Measurements from ENCODE around the gene TSHZ2. TPM values are rescaled to one million over a fixed set of nuclear protein-coding genes. Genes with fewer than 3 reads are reported as not detected.

The TSHZ2 gene
- total RNA-seq, 1 experiment from 2014 or later = 0.20 TPM

DNA sequence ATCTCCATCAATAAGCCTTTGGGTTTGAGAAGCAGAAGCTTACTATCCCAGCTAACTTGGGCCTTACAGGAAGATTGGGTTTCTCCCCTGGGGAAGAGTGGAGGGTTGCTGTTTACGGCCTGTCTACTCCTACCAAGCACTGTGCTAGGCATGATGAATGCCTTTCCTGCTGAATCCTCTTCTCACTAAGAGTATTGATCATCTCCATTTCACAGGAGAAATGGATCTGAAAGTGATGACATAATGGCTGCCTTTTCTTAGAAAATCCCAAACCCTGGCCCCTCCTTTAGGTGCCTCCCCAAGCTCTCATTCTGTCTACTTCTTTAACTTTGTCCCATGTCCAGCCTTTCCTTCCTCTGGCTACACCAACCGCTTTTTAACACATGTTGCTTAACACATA, 66.1 kb downstream of the TSHZ2 start:
- DNase-seq (ENCODE audit: low spot score) (no peak), ATAC-seq (no peak)
- Mint-ChIP-seq H3K9me3 (no peaks in the 10 kb centered on the region), H3K4me3 (no peak overlapping the region), H3K27me3 (ENCODE audit: low read depth) (no peaks in the 10 kb centered on the region), H3K27ac (no peak overlapping the region), H3K4me1 (peaks cover 12% of the 10 kb centered on the region), H3K36me3 (no peaks in the 10 kb centered on the region)
- ChIA-PET CTCF (no interaction called here), POLR2A (no interaction called here)
- TF ChIP-seq JUN (CRISPR knock-in tag; IDR thresholded peaks at IDR 0.05) = no peak
- TF ChIP-seq, protein P1, sequence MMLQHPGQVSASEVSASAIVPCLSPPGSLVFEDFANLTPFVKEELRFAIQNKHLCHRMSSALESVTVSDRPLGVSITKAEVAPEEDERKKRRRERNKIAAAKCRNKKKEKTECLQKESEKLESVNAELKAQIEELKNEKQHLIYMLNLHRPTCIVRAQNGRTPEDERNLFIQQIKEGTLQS (CRISPR knock-in tag; conservative IDR thresholded peaks at IDR 0.05) = no peak
- no peak for TF ChIP-seq ZNF416 (CRISPR knock-in tag; IDR thresholded peaks at IDR 0.05)
- no peak for TF ChIP-seq ZNF396 (CRISPR knock-in tag; IDR thresholded peaks at IDR 0.05; ENCODE audit: borderline replicate concordance)
- TF ChIP-seq ATF1 (CRISPR knock-in tag; IDR thresholded peaks at IDR 0.05) = no peak
- TF ChIP-seq, protein P2, sequence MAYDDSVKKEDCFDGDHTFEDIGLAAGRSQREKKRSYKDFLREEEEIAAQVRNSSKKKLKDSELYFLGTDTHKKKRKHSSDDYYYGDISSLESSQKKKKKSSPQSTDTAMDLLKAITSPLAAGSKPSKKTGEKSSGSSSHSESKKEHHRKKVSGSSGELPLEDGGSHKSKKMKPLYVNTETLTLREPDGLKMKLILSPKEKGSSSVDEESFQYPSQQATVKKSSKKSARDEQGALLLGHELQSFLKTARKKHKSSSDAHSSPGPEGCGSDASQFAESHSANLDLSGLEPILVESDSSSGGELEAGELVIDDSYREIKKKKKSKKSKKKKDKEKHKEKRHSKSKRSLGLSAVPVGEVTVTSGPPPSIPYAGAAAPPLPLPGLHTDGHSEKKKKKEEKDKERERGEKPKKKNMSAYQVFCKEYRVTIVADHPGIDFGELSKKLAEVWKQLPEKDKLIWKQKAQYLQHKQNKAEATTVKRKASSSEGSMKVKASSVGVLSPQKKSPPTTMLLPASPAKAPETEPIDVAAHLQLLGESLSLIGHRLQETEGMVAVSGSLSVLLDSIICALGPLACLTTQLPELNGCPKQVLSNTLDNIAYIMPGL (CRISPR knock-in tag; IDR thresholded peaks at IDR 0.05) = no peak
- TF ChIP-seq TP53 (CRISPR knock-in tag; IDR thresholded peaks at IDR 0.05) = no peak
- no peak for TF ChIP-seq NR1H2 (CRISPR knock-in tag; IDR thresholded peaks at IDR 0.05)
- TF ChIP-seq, protein P3, sequence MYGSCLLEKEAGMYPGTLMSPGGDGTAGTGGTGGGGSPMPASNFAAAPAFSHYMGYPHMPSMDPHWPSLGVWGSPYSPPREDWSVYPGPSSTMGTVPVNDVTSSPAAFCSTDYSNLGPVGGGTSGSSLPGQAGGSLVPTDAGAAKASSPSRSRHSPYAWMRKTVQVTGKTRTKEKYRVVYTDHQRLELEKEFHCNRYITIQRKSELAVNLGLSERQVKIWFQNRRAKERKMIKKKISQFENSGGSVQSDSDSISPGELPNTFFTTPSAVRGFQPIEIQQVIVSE (CRISPR knock-in tag; IDR thresholded peaks at IDR 0.05; ENCODE audit: borderline replicate concordance) = no peak
- TF ChIP-seq SMAD3 (CRISPR knock-in tag; IDR thresholded peaks at IDR 0.05; ENCODE audit: borderline replicate concordance) = no peak
- TF ChIP-seq, protein P4, sequence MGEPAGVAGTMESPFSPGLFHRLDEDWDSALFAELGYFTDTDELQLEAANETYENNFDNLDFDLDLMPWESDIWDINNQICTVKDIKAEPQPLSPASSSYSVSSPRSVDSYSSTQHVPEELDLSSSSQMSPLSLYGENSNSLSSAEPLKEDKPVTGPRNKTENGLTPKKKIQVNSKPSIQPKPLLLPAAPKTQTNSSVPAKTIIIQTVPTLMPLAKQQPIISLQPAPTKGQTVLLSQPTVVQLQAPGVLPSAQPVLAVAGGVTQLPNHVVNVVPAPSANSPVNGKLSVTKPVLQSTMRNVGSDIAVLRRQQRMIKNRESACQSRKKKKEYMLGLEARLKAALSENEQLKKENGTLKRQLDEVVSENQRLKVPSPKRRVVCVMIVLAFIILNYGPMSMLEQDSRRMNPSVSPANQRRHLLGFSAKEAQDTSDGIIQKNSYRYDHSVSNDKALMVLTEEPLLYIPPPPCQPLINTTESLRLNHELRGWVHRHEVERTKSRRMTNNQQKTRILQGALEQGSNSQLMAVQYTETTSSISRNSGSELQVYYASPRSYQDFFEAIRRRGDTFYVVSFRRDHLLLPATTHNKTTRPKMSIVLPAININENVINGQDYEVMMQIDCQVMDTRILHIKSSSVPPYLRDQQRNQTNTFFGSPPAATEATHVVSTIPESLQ (CRISPR knock-in tag; IDR thresholded peaks at IDR 0.05) = no peak
- TF ChIP-seq CREB1 (CRISPR knock-in tag; IDR thresholded peaks at IDR 0.05) = no peak
- no peak for TF ChIP-seq ETV6 (CRISPR knock-in tag; IDR thresholded peaks at IDR 0.05)
- no peak for TF ChIP-seq TEAD1 (CRISPR knock-in tag; IDR thresholded peaks at IDR 0.05)
- TF ChIP-seq, protein P5, sequence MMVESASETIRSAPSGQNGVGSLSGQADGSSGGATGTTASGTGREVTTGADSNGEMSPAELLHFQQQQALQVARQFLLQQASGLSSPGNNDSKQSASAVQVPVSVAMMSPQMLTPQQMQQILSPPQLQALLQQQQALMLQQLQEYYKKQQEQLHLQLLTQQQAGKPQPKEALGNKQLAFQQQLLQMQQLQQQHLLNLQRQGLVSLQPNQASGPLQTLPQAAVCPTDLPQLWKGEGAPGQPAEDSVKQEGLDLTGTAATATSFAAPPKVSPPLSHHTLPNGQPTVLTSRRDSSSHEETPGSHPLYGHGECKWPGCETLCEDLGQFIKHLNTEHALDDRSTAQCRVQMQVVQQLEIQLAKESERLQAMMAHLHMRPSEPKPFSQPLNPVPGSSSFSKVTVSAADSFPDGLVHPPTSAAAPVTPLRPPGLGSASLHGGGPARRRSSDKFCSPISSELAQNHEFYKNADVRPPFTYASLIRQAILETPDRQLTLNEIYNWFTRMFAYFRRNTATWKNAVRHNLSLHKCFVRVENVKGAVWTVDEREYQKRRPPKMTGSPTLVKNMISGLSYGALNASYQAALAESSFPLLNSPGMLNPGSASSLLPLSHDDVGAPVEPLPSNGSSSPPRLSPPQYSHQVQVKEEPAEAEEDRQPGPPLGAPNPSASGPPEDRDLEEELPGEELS (CRISPR knock-in tag; IDR thresholded peaks at IDR 0.05) = no peak
- no peak for TF ChIP-seq NFATC4 (CRISPR knock-in tag; IDR thresholded peaks at IDR 0.05)
- no peak for TF ChIP-seq SOX15 (CRISPR knock-in tag; IDR thresholded peaks at IDR 0.05)

DNA sequence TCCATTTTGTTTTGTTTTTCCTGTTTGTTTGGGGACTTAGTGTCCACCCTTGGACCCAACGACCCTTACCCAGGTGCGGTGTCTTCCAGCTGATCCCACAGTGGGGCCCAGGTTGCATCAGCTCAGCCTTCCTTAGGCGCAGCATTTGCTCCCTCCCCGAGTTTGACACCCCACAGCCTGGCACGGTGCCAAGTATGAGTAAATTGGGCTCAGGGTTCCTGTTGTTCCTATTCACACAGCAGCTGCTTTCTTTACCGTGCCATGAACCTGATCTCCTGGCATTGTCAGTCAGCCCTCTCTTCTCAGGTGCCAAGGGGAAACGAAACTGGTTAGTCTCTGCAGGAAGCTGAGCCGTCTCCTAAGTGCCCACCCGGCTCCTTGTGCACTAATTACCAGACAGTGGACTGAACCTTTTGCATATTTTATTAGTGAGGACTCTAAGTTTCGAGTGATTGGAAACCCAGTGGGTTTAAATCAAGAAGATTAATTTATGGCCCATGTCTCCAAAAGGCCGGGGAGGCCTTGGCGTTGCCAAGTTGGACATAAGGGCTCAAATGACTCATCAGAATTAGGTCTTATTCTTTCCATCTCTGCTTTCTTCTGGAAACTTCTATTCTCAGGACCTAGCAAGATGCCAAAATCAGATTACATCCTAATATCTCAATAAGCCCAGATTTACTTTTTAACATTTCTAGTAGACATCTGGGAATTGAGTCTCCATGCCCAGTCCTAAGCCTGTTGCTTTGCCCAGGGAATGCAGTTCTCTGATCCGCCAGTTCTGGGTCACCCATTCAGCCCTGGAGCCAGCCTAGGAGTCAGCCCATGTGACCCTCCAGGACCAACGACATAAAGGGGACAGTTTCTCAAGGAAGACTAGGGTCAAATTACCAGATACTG, 68.8 kb downstream of the TSHZ2 start:
- H3K9me3 Mint-ChIP-seq = no peaks in the 10 kb centered on the region
- POLR2A ChIA-PET = no interaction called here
- TF ChIP-seq GABPB1 (CRISPR knock-in tag; IDR thresholded peaks at IDR 0.05) = peak; percentile 94
- TF ChIP-seq, protein P6, sequence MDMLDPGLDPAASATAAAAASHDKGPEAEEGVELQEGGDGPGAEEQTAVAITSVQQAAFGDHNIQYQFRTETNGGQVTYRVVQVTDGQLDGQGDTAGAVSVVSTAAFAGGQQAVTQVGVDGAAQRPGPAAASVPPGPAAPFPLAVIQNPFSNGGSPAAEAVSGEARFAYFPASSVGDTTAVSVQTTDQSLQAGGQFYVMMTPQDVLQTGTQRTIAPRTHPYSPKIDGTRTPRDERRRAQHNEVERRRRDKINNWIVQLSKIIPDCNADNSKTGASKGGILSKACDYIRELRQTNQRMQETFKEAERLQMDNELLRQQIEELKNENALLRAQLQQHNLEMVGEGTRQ (CRISPR knock-in tag; IDR thresholded peaks at IDR 0.05) = peak; percentile 45; the same call in 1 of the 2 replicates
- TF ChIP-seq ZNF138 (CRISPR knock-in tag; conservative IDR thresholded peaks at IDR 0.05) = no peak
- TF ChIP-seq, protein P7, sequence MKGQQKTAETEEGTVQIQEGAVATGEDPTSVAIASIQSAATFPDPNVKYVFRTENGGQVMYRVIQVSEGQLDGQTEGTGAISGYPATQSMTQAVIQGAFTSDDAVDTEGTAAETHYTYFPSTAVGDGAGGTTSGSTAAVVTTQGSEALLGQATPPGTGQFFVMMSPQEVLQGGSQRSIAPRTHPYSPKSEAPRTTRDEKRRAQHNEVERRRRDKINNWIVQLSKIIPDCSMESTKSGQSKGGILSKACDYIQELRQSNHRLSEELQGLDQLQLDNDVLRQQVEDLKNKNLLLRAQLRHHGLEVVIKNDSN (CRISPR knock-in tag; IDR thresholded peaks at IDR 0.05) = peak; percentile 21; the same call in 1 of the 2 replicates
- no peak for TF ChIP-seq NFYB (CRISPR knock-in tag; conservative IDR thresholded peaks at IDR 0.05; ENCODE audit: low read depth)
- CTCF ChIA-PET = no interaction called here
- H3K4me3 Mint-ChIP-seq = no peak overlapping the region
- no peaks in the 10 kb centered on the region for H3K27me3 Mint-ChIP-seq (ENCODE audit: low read depth)
- DNase-seq (ENCODE audit: low spot score) = no peak
- ATAC-seq = peak; percentile 58
- peaks cover 5% of the 10 kb centered on the region; the same call in 1 of the 2 replicates for H3K4me1 Mint-ChIP-seq
- no peaks in the 10 kb centered on the region for H3K36me3 Mint-ChIP-seq
- no peak overlapping the region for H3K27ac Mint-ChIP-seq

Measured in WTC11 (cell line).